Omental fat pad (tissue), 4 donors: ENCODE data around the gene CEP250. TPM values are rescaled to one million over a fixed set of nuclear protein-coding genes. Genes with fewer than 3 reads are reported as not detected.
A peak's percentile ranks its signal among the peaks of the same experiment; 100 is the strongest.

Source experiments
- ATAC-seq: fragments of 150-250 bp; one replicate; pipeline ENCODE4 v1.9.1; 2016; ENCODE audit warnings: mild to moderate bottlenecking, moderate library complexity; ENCODE audit not compliant: low FRiP score
- DNase-seq: peaks from one replicate; pipeline ENCODE4 v3.0.0-alpha.2; 2019; ENCODE audit warnings: low spot score
- total RNA-seq, 4 donors: library from RNA; depleted of rRNA; stranded (reverse); fragments of >200 nt; gene quantifications; one replicate each; pipeline ENCODE4 v1.1.0, GENCODE V29; 2016
- TF ChIP-seq, protein P1 (sequence below), 3 donors: fragments of 450-650 bp; IDR thresholded peaks; one replicate each; pipeline ENCODE4 v1.5.1; 2016 to 2017; ENCODE audit warnings: antibody characterized with exemption in 3 of 3, mild to moderate bottlenecking in 3 of 3, moderate library complexity in 2 of 3

The CEP250 gene
- total RNA-seq, 4 donors from 2014 or later, result 14.6 to 25.4 (median 16.2) TPM

DNA sequence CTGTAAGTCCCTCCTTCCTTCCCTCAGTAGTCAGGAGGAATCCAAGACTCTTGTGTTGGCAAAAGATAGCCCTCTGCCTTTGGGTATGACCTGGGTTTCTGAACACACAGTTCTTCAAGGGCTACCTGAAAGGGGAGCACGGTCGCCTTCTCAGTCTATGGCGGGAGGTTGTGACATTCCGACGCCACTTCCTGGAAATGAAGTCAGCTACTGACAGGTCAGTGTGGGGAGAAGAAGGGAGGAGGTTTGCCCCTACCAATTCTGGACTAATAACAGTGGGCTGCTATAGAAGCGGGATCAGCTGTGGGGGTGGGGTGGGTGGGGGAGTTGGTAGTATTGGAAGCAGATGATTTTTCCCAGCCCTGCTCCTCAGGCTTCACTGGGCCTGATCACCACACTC lies 11.5 kb downstream of the CEP250 start:
- TF ChIP-seq, protein P1, sequence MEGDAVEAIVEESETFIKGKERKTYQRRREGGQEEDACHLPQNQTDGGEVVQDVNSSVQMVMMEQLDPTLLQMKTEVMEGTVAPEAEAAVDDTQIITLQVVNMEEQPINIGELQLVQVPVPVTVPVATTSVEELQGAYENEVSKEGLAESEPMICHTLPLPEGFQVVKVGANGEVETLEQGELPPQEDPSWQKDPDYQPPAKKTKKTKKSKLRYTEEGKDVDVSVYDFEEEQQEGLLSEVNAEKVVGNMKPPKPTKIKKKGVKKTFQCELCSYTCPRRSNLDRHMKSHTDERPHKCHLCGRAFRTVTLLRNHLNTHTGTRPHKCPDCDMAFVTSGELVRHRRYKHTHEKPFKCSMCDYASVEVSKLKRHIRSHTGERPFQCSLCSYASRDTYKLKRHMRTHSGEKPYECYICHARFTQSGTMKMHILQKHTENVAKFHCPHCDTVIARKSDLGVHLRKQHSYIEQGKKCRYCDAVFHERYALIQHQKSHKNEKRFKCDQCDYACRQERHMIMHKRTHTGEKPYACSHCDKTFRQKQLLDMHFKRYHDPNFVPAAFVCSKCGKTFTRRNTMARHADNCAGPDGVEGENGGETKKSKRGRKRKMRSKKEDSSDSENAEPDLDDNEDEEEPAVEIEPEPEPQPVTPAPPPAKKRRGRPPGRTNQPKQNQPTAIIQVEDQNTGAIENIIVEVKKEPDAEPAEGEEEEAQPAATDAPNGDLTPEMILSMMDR (IDR thresholded peaks at IDR 0.05), result no peak
- DNase-seq (no peak), ATAC-seq (no peak)

DNA sequence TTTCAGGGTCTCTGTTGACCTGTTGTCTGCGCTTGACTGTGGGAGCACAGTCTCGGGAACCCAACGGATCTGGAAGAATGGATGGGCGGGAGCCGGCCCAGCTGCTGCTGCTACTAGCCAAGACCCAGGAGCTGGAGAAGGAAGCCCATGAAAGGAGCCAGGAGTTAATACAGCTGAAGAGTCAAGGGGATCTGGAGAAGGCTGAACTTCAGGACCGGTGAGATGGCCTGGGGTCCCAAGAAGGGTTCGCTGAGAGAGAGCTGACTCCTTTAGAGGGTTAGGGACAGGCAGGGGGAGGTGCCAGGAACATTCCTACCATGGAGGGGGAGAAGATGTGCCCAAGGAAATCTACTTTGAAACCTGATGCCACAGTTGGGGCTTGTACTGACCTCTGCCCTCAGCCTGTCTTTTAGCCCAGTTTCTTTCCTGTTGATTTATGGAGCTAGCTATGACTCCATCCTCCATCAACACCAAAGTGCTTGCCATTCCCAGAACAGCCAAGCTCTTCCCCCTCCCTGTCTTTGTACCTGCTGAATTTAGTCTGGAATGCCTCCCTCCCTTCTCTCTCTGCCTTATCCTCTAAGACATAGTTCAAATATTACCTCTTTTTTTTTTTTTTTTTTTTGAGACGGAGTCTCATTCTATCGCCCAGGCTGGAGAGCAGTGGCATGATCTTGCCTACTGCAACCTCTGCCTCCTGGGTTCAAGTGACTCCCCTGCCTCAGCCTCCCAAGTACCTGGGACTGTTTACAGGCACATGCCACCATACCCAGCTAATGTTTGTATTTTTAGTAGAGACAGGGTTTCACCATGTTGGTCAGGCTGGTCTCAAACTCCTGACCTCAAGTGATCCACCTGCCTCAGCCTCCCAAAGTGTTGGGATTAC lies 12.2 kb downstream of the CEP250 start:
- DNase-seq (no peak), ATAC-seq (peak; percentile 67)
- TF ChIP-seq, protein P1 (IDR thresholded peaks at IDR 0.05), result no peak

DNA sequence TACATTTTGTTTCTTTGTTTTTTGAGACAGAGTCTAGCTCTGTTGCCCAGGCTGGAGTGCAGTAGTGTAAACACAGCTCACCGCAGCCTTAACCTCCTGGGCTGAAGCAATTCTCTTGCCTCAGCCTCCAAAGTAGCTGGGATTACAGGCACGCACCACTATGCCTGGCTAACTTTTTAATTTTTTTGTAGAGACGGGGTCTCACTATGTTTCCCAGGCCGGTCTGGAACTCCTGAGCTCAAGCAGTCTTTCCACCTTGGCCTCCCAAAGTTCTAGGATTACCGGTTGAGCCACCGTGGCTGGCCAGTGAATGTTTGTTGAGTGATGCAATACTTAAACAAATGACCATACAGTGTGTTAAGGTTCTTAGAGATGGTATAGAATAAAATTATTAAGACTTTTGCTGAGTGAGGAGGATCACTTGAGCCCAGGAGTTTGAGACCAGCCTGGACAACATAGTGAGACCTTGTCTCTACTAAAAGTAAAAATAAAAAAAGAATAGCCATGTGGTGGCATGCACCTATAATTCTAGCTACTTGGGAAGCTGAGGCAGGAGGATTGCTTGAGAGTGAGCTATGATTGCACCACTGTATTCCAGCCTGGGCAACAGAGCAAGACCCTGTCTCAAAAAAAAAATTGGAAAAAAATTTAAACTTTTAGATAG lies 13.4 kb downstream of the CEP250 start:
- TF ChIP-seq, protein P1 (IDR thresholded peaks at IDR 0.05), result no peak
- ATAC-seq (no peak), DNase-seq (no peak)

DNA sequence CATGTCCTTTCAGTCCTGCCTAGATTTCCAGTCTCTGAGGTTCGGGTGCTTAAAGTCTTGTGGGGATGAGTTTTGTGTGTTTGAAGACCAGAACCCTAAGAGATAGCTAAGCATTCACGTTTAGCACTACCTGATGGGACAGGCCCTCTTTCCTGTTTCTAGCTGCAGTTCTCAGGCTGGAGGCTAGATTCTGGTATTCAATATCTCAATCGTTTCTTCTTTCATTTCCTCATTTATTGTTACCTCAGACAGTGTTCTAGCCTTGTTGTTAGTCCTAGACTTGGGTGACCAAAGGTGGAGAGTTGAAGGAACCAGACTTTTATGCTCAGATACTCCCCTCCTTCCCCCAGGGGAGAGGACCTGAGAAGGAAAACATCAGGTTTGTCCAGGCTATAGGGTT lies 16.8 kb downstream of the CEP250 start:
- TF ChIP-seq, protein P1 (IDR thresholded peaks at IDR 0.05), result no peak
- ATAC-seq (no peak), DNase-seq (no peak)

DNA sequence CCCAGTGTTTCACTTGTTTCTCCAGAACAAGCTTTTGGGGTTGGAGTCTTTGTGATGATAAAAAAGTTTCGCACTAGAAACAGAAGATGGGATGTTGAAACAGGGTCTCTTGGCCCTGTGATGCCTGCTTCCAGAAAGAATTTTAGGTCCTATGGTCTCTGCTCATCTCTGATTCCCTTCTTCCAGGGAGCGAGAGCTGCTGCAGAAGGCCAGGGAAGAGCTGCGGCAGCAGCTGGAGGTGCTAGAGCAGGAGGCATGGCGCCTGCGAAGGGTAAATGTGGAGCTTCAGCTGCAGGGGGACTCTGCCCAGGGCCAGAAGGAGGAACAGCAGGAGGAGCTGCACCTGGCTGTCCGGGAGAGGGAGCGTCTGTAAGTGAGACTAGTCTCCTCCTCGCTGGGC lies 18.3 kb downstream of the CEP250 start:
- ATAC-seq, result no peak
- TF ChIP-seq, protein P1 (IDR thresholded peaks at IDR 0.05), result no peak
- DNase-seq, result no peak

DNA sequence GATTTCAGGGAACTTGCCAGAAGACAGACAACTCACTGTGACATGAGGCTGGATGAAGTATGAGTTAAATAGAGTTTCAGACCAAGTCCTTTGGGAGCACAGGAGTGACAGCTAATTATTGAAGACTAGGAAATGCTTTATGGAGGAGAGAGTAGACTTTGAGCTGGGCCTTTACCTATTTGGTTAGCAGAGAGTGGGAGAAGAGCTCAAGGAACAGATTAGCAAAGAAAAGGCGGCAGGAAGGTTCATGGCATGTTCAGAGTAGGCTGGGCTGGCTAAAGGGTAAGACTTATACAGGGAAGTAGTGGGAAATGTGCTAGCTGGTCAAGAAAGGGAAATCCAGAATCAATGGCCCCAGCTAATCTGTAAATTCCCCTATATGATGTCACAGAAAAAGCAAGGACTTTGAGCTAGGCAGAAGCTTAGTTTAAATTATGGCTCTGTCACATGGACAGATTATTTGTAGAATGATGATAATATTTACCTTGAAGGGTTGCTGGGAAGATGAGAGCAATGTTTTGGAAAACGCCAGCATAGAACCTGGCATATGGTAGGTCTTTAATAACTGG lies 19.0 kb downstream of the CEP250 start:
- DNase-seq, result no peak
- no peak for ATAC-seq
- TF ChIP-seq, protein P1 (IDR thresholded peaks at IDR 0.05), result no peak
